Endodermal cell (in vitro differentiated cells): ENCODE measurements around the gene AQP9. TPM values are rescaled to one million over a fixed set of nuclear protein-coding genes. Genes with fewer than 3 reads are reported as not detected.

Experiments
- DNase-seq: peaks from one replicate; pipeline ENCODE4 v3.0.0-alpha.2; 2017
- H3K27ac ChIP-seq: 2 replicates; pipeline ENCODE4 v1.5.1; 2013; ENCODE audit warnings: mild to moderate bottlenecking, low read depth, low read length, moderate library complexity
- H3K27me3 ChIP-seq: 2 replicates; pipeline ENCODE4 v1.6.1; 2013; ENCODE audit warnings: mild to moderate bottlenecking, low read length, moderate library complexity; ENCODE audit not compliant: insufficient read depth, control insufficient read depth, poor library complexity, severe bottlenecking
- H3K36me3 ChIP-seq: 2 replicates; pipeline ENCODE4 v1.7.0; 2013; ENCODE audit warnings: mild to moderate bottlenecking, low read length, moderate library complexity; ENCODE audit not compliant: control insufficient read depth, insufficient read depth
- H3K4me1 ChIP-seq: one replicate; pipeline ENCODE4 v1.7.0; 2013; ENCODE audit warnings: low read length; ENCODE audit not compliant: control insufficient read depth, insufficient read depth
- H3K4me3 ChIP-seq: 2 replicates; pipeline ENCODE4 v1.5.1; 2013; ENCODE audit warnings: mild to moderate bottlenecking, low read length, moderate library complexity
- H3K9ac ChIP-seq: 2 replicates; pipeline ENCODE4 v1.6.1; 2013; ENCODE audit warnings: mild to moderate bottlenecking, low read length, moderate library complexity; ENCODE audit not compliant: poor library complexity, severe bottlenecking; ENCODE audit errors: extremely low read depth
- H3K9me3 ChIP-seq: 2 replicates; pipeline ENCODE4 v1.6.1; 2013; ENCODE audit warnings: mild to moderate bottlenecking, low read length, moderate library complexity; ENCODE audit not compliant: control insufficient read depth
- H3K27ac Mint-ChIP-seq: 2 replicates; pipeline ENCODE4 v1.8.0; 2020; ENCODE audit warnings: mixed read lengths
- H3K27me3 Mint-ChIP-seq: 2 replicates; pipeline ENCODE4 v1.8.0; 2021; ENCODE audit warnings: mild to moderate bottlenecking, mixed read lengths; ENCODE audit not compliant: insufficient read depth
- H3K36me3 Mint-ChIP-seq: 2 replicates; pipeline ENCODE4 v1.8.0; 2020; ENCODE audit warnings: low read depth, mixed read lengths
- H3K4me1 Mint-ChIP-seq: 2 replicates; pipeline ENCODE4 v1.8.0; 2020; ENCODE audit warnings: mixed read lengths
- H3K4me3 Mint-ChIP-seq: 2 replicates; pipeline ENCODE4 v1.8.0; 2020; ENCODE audit warnings: mild to moderate bottlenecking, moderate library complexity, mixed read lengths
- H3K9me3 Mint-ChIP-seq: 2 replicates; pipeline ENCODE4 v1.8.0; 2020; ENCODE audit warnings: mild to moderate bottlenecking, mixed read lengths
- whole genome bisulfite sequencing, 2 experiments: methylation state at CpG; one replicate each; pipeline versions ENCODE4 v1.1.5 to v1.1.7; 2013; ENCODE audit warnings: missing lambda C conversion rate in 2 of 2, mixed read lengths in 1 of 2; ENCODE audit not compliant: insufficient coverage in 1 of 2, insufficient read length in 1 of 2; 5-methylcytosine and 5-hydroxymethylcytosine counted together
- total RNA-seq, 2 donors: library from RNA; stranded (reverse); fragmentation: NEBNext Ultra II Directional in 1 of 2; extraction: Animal tissue kit (Norgen Biotek cat#: 25700) in 1 of 2; gene quantifications; 2 replicates in 1 of 2; 3 replicates in 1 of 2; pipeline ENCODE4 v1.2.1, GENCODE V29; 2021
- TF ChIP-seq, protein P1 (sequence below): fragments of 200-600 bp; sonication (generic); conservative IDR thresholded peaks from 2 replicates; pipeline ENCODE4 v1.5.0; 2021; ENCODE audit warnings: antibody characterized with exemption, mild to moderate bottlenecking

The AQP9 gene
- total RNA-seq, 2 donors from 2014 or later: not detected

GRCh38 chr15:58167095-58167691 lies 29.0 kb downstream of the AQP9 start:
- Mint-ChIP-seq H3K27ac (no peak overlapping the region), H3K27me3 (peaks cover 8% of the 10 kb centered on the region), H3K36me3 (no peaks in the 10 kb centered on the region), H3K9me3 (no peaks in the 10 kb centered on the region), H3K4me3 (no peak overlapping the region), H3K4me1 (peaks cover 9% of the 10 kb centered on the region)
- Histone ChIP-seq H3K4me3 (no peak overlapping the region), H3K9ac (no peak overlapping the region), H3K27me3 (peaks cover 7% of the 10 kb centered on the region), H3K9me3 (no peaks in the 10 kb centered on the region), H3K4me1 (peaks cover 5% of the 10 kb centered on the region), H3K36me3 (no peaks in the 10 kb centered on the region), H3K27ac (no peak overlapping the region)
- no peak for DNase-seq
- WGBS, 2 experiments: 76 to 96% methylated on average over 2 to 3 of the region's 3 CpGs
- TF ChIP-seq, protein P1, sequence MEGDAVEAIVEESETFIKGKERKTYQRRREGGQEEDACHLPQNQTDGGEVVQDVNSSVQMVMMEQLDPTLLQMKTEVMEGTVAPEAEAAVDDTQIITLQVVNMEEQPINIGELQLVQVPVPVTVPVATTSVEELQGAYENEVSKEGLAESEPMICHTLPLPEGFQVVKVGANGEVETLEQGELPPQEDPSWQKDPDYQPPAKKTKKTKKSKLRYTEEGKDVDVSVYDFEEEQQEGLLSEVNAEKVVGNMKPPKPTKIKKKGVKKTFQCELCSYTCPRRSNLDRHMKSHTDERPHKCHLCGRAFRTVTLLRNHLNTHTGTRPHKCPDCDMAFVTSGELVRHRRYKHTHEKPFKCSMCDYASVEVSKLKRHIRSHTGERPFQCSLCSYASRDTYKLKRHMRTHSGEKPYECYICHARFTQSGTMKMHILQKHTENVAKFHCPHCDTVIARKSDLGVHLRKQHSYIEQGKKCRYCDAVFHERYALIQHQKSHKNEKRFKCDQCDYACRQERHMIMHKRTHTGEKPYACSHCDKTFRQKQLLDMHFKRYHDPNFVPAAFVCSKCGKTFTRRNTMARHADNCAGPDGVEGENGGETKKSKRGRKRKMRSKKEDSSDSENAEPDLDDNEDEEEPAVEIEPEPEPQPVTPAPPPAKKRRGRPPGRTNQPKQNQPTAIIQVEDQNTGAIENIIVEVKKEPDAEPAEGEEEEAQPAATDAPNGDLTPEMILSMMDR: no peak

GRCh38 chr15:58169934-58170333 lies 31.8 kb downstream of the AQP9 start:
- no peak overlapping the region for H3K9ac ChIP-seq
- H3K4me3 Mint-ChIP-seq: no peak overlapping the region
- H3K4me1 ChIP-seq: peaks cover 5% of the 10 kb centered on the region
- no peaks in the 10 kb centered on the region for H3K27me3 ChIP-seq
- no peaks in the 10 kb centered on the region for H3K36me3 ChIP-seq
- DNase-seq: no peak
- no peak overlapping the region for H3K27ac Mint-ChIP-seq
- H3K4me3 ChIP-seq: no peak overlapping the region
- peaks cover 9% of the 10 kb centered on the region for H3K4me1 Mint-ChIP-seq
- no peaks in the 10 kb centered on the region for H3K36me3 Mint-ChIP-seq
- TF ChIP-seq, protein P1: no peak
- WGBS, 2 experiments: 93 to 94% methylated on average over 5 of the region's 5 CpGs
- H3K27ac ChIP-seq: no peak overlapping the region
- no peaks in the 10 kb centered on the region for H3K9me3 Mint-ChIP-seq
- H3K27me3 Mint-ChIP-seq: peaks cover 5% of the 10 kb centered on the region
- no peaks in the 10 kb centered on the region for H3K9me3 ChIP-seq

DNA sequence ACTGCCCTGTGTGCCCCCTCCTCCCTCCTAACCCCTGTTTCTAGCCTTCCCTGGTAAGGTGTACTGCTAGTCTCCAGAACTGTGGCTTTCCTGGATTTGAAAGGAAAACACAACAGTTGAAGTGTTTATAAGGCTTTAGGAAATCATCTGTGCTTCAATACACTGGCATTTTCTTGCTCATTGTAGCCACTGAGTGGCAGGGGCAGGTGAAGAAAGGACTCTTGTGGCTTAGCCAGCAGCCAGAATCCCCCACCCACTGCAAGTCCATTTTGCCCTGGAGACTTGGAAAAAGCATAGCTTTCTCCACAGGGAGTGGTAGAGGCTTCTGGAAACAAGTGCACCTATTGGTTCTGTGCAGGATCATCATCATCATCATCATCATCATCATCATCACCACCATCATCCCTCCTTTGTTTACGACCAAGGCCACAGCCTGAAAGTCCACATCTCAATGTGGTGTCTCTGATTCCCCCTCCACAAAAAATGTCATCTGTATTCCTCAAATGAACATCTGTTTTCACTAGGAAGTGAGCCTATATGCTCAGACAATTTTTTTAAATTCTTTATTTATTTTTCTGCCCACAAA lies 33.4 kb downstream of the AQP9 start:
- TF ChIP-seq, protein P1: no peak
- H3K9me3 Mint-ChIP-seq: no peaks in the 10 kb centered on the region
- no peak for DNase-seq

More for the DNA sequence above, 33.4 kb downstream of the AQP9 start:
- Histone ChIP-seq H3K4me1 (peaks cover 5% of the 10 kb centered on the region), H3K27me3 (no peaks in the 10 kb centered on the region), H3K27ac (no peak overlapping the region), H3K36me3 (no peaks in the 10 kb centered on the region), H3K4me3 (no peak overlapping the region), H3K9ac (no peak overlapping the region), H3K9me3 (no peaks in the 10 kb centered on the region)
- no peaks in the 10 kb centered on the region for H3K36me3 Mint-ChIP-seq
- peaks cover 3% of the 10 kb centered on the region for H3K27me3 Mint-ChIP-seq
- H3K4me1 Mint-ChIP-seq: peaks cover 9% of the 10 kb centered on the region
- H3K4me3 Mint-ChIP-seq: no peak overlapping the region
- no peak overlapping the region for H3K27ac Mint-ChIP-seq
- WGBS, 2 experiments: 89 to 100% methylated on average over 1 of the region's 1 CpG
